Calu3 (cell line): ENCODE measurements around the gene DICER1. TPM values are rescaled to one million over a fixed set of nuclear protein-coding genes. Genes with fewer than 3 reads are reported as not detected.

Source experiments
- BruUV-seq: library from RNA; stranded (reverse); fragments of 400-500 nt; replicated peaks from 2 replicates; lab custom pipeline; 2021; lab: Mats Ljungman, UMichigan
- CTCF ChIA-PET: fragments of 300-600 bp; sonication (Branson Sonifier 250); formaldehyde crosslinking; loops from one replicate; lab custom pipeline; 2022; ENCODE audit warnings: antibody characterized with exemption; lab: Charles Lee
- DNase-seq: peaks from one replicate; pipeline ENCODE4 v3.0.0; 2022
- H3K27ac Mint-ChIP-seq: one replicate; pipeline ENCODE4 v1.8.0; 2022; ENCODE audit warnings: mixed read lengths; ENCODE audit not compliant: unreplicated experiment
- H3K27me3 Mint-ChIP-seq: one replicate; pipeline ENCODE4 v1.8.0; 2022; ENCODE audit warnings: mixed read lengths; ENCODE audit not compliant: unreplicated experiment
- H3K36me3 Mint-ChIP-seq: one replicate; pipeline ENCODE4 v1.8.0; 2022; ENCODE audit warnings: mild to moderate bottlenecking, moderate library complexity, mixed read lengths; ENCODE audit not compliant: insufficient read depth, unreplicated experiment
- H3K4me1 Mint-ChIP-seq: one replicate; pipeline ENCODE4 v1.8.0; 2022; ENCODE audit warnings: mild to moderate bottlenecking, low read depth, mixed read lengths; ENCODE audit not compliant: unreplicated experiment
- H3K4me3 Mint-ChIP-seq: one replicate; pipeline ENCODE4 v1.8.0; 2022; ENCODE audit warnings: mild to moderate bottlenecking, low read depth, moderate library complexity, mixed read lengths; ENCODE audit not compliant: unreplicated experiment
- H3K9me3 Mint-ChIP-seq: one replicate; pipeline ENCODE4 v1.8.0; 2022; ENCODE audit warnings: low read depth, mixed read lengths; ENCODE audit not compliant: unreplicated experiment
- intact Hi-C: fragments of 100-400 bp; cut with micrococcal nuclease; formaldehyde crosslinking; loops from one replicate; pipeline ENCODE4 v1.10.0; 2022; ENCODE audit not compliant: unreplicated experiment
- total RNA-seq: library from RNA; stranded (reverse); gene quantifications from 2 replicates; pipeline ENCODE4 v1.2.3, GENCODE V29; 2022
- TF ChIP-seq, protein P1 (sequence below): fragments of 200-600 bp; IDR thresholded peaks from one replicate; pipeline ENCODE4 v1.8.0; 2022; ENCODE audit warnings: antibody characterized with exemption; ENCODE audit not compliant: unreplicated experiment

The DICER1 gene
- total RNA-seq, 1 experiment from 2014 or later = 53.8 TPM

DNA sequence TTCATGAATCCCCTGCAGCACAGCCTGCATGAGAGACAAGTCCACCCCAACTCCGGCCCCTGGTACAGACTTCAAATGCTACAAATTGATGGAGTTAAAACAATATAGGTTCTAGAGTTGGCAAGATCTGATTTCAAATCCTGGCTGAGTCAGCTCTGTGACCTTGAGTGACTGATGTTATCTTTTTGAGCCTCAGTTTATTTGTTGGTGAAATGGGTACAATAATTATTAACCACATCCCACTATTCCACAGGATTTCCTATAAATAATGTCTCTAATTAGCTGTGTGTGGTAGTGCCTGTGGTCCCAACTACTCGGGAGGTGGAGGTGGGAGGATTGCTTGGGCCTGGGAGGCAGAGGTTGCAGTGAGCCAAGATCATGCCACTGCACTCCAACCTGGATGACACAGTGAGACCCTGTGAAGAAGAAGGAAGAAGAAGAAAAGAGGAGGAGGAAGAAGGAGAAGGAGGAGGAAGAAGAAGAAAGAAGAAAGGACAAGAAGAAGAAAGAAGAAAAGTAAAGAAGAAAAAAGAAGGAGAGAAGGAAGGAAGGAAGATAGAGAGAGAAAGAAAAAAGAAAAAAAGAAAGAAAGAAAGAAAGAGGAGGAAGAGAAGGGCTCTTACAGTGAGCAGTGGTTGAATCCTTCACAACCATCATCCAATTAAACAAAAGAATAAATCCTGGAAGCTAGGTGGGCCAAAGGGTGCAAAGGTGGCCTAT is 39.7 kb upstream of the DICER1 start:
- DNase-seq = no peak
- Mint-ChIP-seq H3K4me1 (peaks cover 15% of the 10 kb centered on the region), H3K36me3 (peaks cover 25% of the 10 kb centered on the region), H3K4me3 (peak overlapping the region; percentile 11), H3K27me3 (no peaks in the 10 kb centered on the region), H3K27ac (peak overlapping the region; percentile 12), H3K9me3 (no peaks in the 10 kb centered on the region)
- no TSS peak for BruUV-seq
- intact Hi-C loops = loop anchor here (5.0 to 10.0 kb wide), 2 partner anchors 50 to 118 kb away; partner anchors contain the start of gene CLMN
- TF ChIP-seq, protein P1, sequence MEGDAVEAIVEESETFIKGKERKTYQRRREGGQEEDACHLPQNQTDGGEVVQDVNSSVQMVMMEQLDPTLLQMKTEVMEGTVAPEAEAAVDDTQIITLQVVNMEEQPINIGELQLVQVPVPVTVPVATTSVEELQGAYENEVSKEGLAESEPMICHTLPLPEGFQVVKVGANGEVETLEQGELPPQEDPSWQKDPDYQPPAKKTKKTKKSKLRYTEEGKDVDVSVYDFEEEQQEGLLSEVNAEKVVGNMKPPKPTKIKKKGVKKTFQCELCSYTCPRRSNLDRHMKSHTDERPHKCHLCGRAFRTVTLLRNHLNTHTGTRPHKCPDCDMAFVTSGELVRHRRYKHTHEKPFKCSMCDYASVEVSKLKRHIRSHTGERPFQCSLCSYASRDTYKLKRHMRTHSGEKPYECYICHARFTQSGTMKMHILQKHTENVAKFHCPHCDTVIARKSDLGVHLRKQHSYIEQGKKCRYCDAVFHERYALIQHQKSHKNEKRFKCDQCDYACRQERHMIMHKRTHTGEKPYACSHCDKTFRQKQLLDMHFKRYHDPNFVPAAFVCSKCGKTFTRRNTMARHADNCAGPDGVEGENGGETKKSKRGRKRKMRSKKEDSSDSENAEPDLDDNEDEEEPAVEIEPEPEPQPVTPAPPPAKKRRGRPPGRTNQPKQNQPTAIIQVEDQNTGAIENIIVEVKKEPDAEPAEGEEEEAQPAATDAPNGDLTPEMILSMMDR = no peak
- CTCF ChIA-PET = interaction anchor here (0.7 to 1.5 kb wide), 4 partner anchors 13 to 256 kb away, joined by 3 to 5 read pairs (median 4); no protein-coding TSS in a partner anchor

DNA sequence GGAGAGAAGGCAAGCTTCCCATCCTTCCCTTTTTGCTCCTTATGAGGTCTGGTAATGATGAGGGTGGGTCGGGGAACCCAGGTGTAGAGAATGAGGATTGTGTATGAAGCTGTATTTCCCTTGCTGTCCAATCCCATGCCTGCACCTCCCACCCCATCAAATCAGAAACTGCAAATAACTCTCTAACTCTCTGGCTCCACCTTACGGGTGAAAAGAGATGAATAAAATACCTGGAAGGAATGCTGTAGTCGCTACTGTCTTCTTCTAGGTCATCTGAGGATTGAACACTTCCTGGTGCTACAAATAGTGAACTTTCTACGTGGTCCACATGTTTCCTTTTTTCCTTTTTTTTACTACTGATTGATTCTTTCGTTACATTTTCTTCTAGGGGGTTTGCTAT is 38.9 kb upstream of the DICER1 start:
- BruUV-seq = no TSS peak

DNA sequence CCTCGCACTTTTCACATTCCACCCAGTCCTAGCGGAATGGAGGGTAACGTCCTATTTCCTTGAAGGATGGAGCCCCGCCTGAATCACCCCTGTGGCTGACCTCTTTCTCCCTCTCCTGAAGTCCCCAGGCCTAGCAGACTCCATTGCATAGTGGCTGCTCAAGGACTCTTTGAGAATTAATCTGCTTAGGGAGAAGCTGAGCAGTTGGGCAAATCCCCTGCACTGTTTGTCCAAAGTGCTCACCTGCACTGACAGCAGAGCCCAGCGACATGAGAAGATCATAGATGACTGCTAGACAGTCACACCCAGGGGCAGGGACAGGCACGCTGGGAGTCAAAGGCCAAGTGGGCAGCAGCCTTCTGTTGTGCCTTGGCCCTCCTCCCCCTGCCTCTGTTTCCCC is 37.7 kb upstream of the DICER1 start:
- CTCF ChIA-PET = no interaction called here

More for the DNA sequence above, 38.9 kb upstream of the DICER1 start:
- Mint-ChIP-seq H3K4me3 (no peak overlapping the region), H3K9me3 (no peaks in the 10 kb centered on the region), H3K27me3 (no peaks in the 10 kb centered on the region), H3K4me1 (peaks cover 15% of the 10 kb centered on the region), H3K36me3 (peaks cover 32% of the 10 kb centered on the region), H3K27ac (no peak overlapping the region)
- CTCF ChIA-PET = no interaction called here
- DNase-seq = no peak
- intact Hi-C loops = loop anchor here (5.0 to 10.0 kb wide), 2 partner anchors 51 to 119 kb away; partner anchors contain the start of gene CLMN
- TF ChIP-seq, protein P1 = no peak

DNA sequence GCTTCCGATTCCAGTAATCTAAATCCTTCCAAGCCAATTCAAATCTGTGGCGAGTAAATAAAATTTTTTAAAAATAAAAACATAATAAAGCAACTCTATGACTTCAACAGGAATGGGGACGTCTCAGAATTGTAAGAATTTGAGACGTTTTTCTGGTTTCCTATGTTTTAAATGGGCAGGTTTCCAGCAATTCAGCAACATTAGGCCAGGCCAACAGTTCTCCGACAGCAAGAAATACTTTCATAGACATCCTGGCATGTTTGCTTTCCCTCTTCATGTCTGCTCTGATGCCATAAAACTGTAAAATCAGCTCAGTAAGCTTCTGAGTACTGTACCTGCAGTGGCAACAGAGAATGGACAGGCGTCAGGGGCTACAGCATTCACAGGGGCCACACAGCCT is 35.8 kb upstream of the DICER1 start:
- Mint-ChIP-seq H3K9me3 (no peaks in the 10 kb centered on the region), H3K4me3 (no peak overlapping the region), H3K36me3 (peaks cover 44% of the 10 kb centered on the region), H3K27ac (no peak overlapping the region), H3K27me3 (no peaks in the 10 kb centered on the region), H3K4me1 (peaks cover 15% of the 10 kb centered on the region)
- CTCF ChIA-PET = no interaction called here
- no TSS peak for BruUV-seq
- TF ChIP-seq, protein P1 = no peak
- intact Hi-C loops = loop anchor here (10.0 kb wide), 1 partner anchor 122 kb away; the partner anchor contains the start of gene CLMN
- no peak for DNase-seq

More for the DNA sequence above, 37.7 kb upstream of the DICER1 start:
- no TSS peak for BruUV-seq
- no peak overlapping the region for H3K27ac Mint-ChIP-seq
- H3K27me3 Mint-ChIP-seq = no peaks in the 10 kb centered on the region
- intact Hi-C loops = loop anchor here (5.0 to 10.0 kb wide), 2 partner anchors 52 to 120 kb away; partner anchors contain the start of gene CLMN
- no peak for DNase-seq
- peaks cover 35% of the 10 kb centered on the region for H3K36me3 Mint-ChIP-seq
- H3K9me3 Mint-ChIP-seq = no peaks in the 10 kb centered on the region
- H3K4me3 Mint-ChIP-seq = no peak overlapping the region
- H3K4me1 Mint-ChIP-seq = peaks cover 15% of the 10 kb centered on the region
- TF ChIP-seq, protein P1 = no peak
